CD4-positive, alpha-beta T cell treated with Interleukin-2 at 100 ng/mL for 4 hours (primary cell): ENCODE measurements around the gene MAPK4.

Source experiments
- DNase-seq: peaks from one replicate; pipeline ENCODE4 v3.0.0-alpha.2; 2020; ENCODE audit warnings: low spot score

The MAPK4 gene

DNA sequence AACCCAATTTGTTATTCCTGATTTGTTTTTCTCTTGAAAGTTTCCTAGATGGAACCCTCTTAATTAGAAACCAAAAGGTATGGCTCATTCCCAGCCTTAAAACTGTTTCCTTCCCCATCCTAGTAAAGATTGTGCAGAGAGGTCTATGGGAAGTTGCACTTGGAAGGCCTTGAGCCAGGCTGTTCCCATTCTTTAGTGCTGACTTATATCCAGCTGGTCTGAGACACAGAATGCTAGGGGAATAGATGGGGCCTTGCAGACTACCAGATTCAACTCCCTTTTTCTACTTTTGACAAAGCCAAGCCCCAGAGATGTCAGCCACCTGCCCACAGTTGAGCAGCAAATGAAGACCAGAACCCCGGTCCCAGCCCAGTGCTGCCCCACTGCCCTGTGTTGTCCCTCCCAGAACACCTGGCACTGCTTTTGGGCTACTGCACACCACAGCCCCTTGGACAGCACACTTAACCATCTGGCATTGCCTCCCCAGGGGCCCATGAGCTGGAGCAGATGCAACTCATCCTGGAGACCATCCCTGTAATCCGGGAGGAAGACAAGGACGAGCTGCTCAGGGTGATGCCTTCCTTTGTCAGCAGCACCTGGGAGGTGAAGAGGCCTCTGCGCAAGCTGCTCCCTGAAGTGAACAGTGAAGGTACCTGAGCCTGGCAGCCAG lies 161.7 kb downstream of the MAPK4 start:
- no peak for DNase-seq

- no peak for DNase-seq
Observed at GRCh38 chr18:50722311-50722710, 162.4 kb downstream of the MAPK4 start.

GRCh38 chr18:50724751-50725151 lies 164.9 kb downstream of the MAPK4 start:
- DNase-seq, result no peak

DNA sequence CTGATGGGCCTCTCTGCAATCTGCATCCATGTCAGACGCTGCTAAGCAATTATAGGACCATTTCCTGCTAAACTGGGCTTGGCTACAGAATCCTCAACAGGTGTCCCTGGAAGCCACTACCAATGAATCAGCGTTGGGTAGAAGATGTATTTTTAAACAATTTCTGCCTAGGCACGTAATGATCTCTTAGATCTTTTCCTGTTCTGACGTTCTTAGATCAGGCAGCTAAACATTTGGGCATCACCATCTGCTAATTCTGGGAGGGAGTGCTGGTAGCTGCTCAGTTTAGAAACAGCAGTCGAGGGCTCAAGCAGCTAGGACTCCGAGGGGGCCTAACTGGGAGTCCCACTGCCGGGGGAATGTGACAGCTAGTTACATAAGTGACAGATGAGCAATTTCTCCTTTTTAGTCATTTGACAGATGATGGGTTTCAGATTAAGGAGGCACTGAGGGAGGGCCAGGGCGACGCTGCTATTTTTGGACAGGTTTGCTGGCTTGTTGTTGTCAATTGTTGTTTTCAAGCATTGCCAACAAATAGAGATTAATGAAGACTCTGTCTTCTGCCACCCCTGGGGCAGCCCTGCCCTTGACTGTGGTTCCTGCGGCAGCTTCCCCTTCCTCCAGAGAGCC lies 167.2 kb downstream of the MAPK4 start:
- no peak for DNase-seq

DNA sequence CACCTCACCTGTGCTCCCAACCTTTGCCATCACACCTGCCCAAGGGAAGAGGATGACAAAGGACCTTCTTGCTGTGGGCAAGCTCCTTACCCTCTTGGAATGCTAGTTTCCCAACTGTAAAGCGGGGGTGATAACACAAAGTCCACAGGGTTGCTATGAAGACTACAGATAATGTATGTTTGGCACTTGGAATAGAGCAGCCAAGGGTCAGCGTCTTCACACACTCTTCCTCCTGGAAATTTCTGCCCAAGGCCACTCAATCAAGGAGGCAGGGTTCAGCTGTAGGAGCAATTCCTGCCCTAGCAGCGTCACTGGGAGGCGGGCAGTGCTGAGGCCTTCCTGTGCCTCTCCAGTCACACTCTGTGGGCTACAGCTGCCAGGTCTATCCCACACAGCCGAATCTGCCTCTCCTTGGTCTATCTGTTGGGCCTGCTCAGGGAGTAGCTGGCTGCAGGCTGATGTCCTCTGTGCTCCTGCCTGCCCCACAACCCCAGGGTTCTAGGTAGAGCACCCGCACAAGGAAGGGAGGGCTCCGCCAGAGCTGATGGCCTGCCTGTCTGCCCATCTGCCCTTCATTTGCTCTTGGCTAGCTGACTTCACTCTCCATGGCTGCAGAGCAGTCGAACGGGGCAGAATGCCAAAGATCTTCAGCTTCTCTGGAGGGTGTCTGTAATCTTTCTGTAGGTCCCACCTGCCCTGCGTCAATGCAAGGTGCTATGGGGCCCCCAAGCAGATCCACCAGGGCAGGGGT lies 168.0 kb downstream of the MAPK4 start:
- DNase-seq, result no peak

DNA sequence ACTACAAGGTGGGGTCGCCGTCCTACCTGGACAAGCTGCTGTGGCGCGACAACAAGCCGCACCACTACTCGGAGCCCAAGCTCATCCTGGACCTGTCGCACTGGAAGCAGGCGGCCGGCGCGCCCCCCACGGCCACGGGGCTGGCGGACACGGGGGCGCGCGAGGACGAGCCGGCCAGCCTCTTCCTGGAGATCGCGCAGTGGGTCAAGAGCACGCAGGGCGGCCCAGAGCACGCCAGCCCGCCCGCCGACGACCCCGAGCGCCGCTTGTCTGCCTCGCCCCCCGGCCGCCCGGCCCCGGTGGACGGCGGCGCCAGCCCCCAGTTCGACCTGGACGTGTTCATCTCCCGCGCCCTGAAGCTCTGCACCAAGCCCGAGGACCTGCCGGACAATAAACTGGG lies 169.5 kb downstream of the MAPK4 start:
- no peak for DNase-seq

DNA sequence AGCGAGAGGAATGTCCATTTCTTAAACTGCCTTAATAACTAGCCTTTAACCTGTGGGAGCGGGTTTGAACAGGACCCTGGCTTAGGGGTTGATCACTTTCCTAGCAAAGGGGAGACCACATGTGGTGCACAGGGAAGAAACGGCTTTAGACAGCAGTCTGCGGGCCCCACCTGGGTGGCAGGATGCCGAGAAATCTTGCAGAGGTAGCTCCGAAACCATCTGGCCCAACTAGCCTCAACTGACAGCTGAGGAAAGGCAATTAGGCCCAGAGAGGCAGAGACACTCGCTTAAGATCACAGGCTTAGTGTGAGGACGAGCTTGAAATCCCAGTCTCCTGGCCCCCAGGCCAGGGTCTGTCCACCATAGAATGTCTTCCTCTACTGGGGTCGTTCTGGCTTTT lies 170.1 kb downstream of the MAPK4 start:
- no peak for DNase-seq

DNA sequence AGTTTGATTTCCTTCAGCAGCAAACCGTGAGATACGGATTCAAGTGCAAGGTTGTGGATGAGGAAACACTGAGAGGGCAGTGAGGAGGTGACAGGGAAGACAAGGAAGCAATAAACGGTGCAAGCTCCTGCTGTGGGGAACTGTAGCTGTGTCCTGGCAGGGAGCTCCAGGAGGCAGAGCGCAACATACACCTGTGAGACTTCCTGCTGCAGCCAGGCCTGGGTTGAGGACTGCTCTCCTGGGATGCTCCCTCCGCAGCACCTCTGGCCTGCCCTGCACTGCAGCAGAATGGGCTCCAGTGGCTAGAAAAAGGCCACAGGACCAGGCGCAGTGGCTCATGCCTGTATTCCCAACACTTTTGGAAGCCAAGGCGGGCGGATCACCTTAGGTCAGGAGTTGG lies 174.5 kb downstream of the MAPK4 start:
- no peak for DNase-seq

DNA sequence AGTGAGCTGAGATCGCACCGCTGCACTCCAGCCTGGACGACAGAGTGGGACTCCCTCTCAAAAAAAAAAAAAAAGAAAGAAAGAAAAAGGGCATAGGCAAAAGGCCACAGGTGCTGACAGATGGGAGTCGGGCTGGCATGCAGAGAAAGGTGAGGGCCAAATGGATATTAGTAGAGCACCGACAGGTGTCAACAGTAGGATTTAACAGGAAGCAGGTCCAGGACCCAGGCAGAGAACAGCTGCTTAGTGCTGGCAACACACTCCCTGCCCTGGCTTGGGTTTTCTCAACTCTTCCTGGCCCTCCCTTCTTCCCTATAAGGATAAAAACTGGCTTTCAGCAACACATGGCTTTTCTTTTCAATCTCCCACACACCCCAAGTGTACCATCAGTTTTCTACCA lies 175.0 kb downstream of the MAPK4 start:
- no peak for DNase-seq

DNA sequence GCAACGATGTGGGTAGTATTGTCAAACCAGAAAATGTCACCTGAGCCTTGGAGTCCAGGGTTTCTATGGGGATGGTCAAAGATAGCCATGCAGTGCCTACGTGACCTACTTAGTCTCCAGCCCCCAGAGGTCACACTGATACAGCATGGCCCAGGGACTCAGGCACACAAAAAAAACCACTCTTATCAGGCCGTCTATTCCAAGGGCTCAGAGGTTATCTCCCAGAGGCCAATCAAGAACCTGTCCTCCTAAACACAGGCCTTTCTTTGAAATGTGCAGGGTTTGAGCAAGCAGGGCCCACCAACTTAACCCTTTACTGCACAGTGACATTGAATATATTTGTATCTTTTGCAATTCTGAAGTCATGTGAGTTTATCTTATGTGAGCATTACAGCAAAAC lies 177.2 kb downstream of the MAPK4 start:
- DNase-seq, result no peak

GRCh38 chr18:50738098-50738757 lies 178.3 kb downstream of the MAPK4 start:
- DNase-seq, result no peak

GRCh38 chr18:50742952-50743351 lies 183.1 kb downstream of the MAPK4 start:
- no peak for DNase-seq

GRCh38 chr18:50744253-50744652 lies 184.4 kb downstream of the MAPK4 start:
- DNase-seq, result no peak

- no peak for DNase-seq
Observed at GRCh38 chr18:50745945-50746344, 186.1 kb downstream of the MAPK4 start.

GRCh38 chr18:50747849-50748242 lies 188.0 kb downstream of the MAPK4 start:
- no peak for DNase-seq

DNA sequence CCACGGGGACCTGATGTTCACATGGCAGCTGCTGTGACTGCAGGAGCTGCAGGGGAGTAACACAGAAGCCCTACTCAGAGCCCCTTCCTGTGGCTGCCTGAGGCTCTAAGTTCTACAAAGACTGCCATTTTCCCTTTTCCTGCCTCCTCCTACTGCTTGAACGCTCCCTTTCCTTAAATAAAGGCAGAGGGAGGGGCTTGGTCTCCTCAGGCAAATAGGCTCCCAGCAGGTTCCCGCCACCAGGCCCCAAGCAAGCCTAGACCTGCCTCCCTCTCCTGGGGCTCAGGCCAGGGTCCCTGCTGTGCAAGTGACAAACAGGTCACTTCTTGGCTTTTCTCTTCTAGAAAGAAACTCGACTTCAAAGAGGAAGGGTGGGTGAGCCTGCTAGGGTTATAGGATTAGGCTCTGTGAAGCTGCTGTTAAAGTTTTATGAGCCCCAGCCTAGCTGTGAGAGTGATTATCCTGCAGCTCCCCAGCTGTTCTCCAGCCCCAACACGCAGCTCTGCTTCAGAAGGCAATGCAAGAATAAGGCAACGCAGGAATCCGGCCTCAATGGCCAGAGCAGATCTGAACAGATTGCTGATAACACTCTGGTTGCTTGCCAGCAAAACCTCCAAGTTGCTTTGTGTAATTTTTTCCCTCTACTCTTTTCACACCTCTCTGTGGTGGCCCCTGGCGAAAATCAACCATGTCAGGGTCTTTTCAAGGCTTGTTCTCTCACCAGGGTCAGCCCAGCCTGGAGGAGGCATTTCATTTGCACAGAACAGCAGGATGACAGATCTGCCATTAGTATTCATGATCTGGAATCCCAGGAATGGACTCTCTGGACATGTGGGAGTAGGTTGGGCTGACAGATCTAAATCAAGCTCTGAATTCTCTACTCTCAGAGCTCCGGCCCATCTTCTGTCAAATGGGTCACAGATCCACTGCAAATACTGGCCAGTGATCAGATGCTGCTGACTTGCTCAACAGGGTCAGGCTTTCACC lies 188.6 kb downstream of the MAPK4 start:
- DNase-seq, result no peak

DNA sequence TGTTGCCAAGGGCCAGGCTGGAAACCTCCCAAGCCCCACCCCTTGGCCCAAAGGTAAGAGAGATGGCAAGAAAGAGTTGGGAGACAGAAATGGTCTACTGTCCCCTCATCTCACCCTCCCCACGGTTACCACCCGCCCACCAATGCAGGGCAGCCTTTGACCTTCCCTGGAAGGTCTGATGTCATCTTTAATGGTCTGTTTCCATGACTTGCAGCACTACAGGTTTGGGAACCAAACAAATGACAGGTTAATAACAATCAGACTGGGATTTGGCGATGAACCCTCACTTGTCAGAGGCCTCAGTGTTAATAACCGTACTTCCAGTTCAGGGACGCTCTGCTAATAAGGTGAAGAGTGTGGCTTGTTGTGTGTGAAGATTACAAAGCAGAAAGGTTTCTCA lies 189.5 kb downstream of the MAPK4 start:
- no peak for DNase-seq

- DNase-seq, result no peak
Observed at GRCh38 chr18:50749945-50750344, 190.1 kb downstream of the MAPK4 start.

- no peak for DNase-seq
Observed at GRCh38 chr18:50750546-50750945, 190.7 kb downstream of the MAPK4 start.

GRCh38 chr18:50751490-50751889 lies 191.6 kb downstream of the MAPK4 start:
- DNase-seq, result no peak

GRCh38 chr18:50751947-50752346 lies 192.1 kb downstream of the MAPK4 start:
- no peak for DNase-seq

- no peak for DNase-seq
Observed at GRCh38 chr18:50753311-50753710, 193.4 kb downstream of the MAPK4 start.
